Neural cell (in vitro differentiated cells): ENCODE results near the gene DNAJA3. TPM values are rescaled to one million over a fixed set of nuclear protein-coding genes. Genes with fewer than 3 reads are reported as not detected.

Experiments
- H2AFZ ChIP-seq: fragments of 200-600, 300-800 bp; sonication (generic), shearing (Covaris generic); 2 replicates; pipeline ENCODE4 v1.6.0; 2014; ENCODE audit warnings: low read depth, mild to moderate bottlenecking, antibody characterized with exemption, low read length, moderate library complexity
- H3F3A ChIP-seq: fragments of 200-600 bp; shearing (Covaris generic); 2 replicates; pipeline ENCODE4 v1.6.1; 2016; ENCODE audit warnings: mild to moderate bottlenecking, moderate library complexity, mixed read lengths, antibody characterized with exemption, low read length; ENCODE audit not compliant: insufficient read depth, poor library complexity, severe bottlenecking
- H3K27ac ChIP-seq: fragments of 200-600, 300-800 bp; sonication (generic), shearing (Covaris generic); 2 replicates; pipeline ENCODE4 v1.5.1; 2014; ENCODE audit warnings: mild to moderate bottlenecking, low read length, moderate library complexity
- H3K27me3 ChIP-seq: fragments of 300-800, 200-600 bp; sonication (generic), shearing (Covaris generic); 2 replicates; pipeline ENCODE4 v1.6.0; 2014; ENCODE audit warnings: mild to moderate bottlenecking, low read depth, low read length, moderate library complexity; ENCODE audit not compliant: insufficient read depth
- H3K36me3 ChIP-seq: fragments of 300-800, 200-600 bp; sonication (generic), shearing (Covaris generic); 2 replicates; pipeline ENCODE4 v1.5.1; 2014; ENCODE audit warnings: mild to moderate bottlenecking, antibody characterized with exemption, low read length, moderate library complexity; ENCODE audit not compliant: insufficient read depth
- H3K4me2 ChIP-seq: fragments of 300-800, 200-600 bp; sonication (generic), shearing (Covaris generic); 2 replicates; pipeline ENCODE4 v1.6.0; 2014; ENCODE audit warnings: mild to moderate bottlenecking, low read length
- H3K4me3 ChIP-seq: fragments of 300-800, 200-600 bp; sonication (generic), shearing (Covaris generic); 2 replicates; pipeline ENCODE4 v1.5.1; 2014; ENCODE audit warnings: mild to moderate bottlenecking, low read length, moderate library complexity
- H3K79me2 ChIP-seq: fragments of 200-600 bp; shearing (Covaris generic); replicated peaks from 2 replicates; pipeline ENCODE4 v1.6.0; 2014; ENCODE audit warnings: mild to moderate bottlenecking, low read length, moderate library complexity; ENCODE audit not compliant: insufficient read depth
- H3K9ac ChIP-seq: fragments of 300-800, 200-600 bp; sonication (generic), shearing (Covaris generic); 2 replicates; pipeline ENCODE4 v1.6.1; 2016; ENCODE audit warnings: mild to moderate bottlenecking, low read length, mixed read lengths
- H3K9me2 ChIP-seq: fragments of 200-600 bp; shearing (Covaris generic); 2 replicates; pipeline ENCODE4 v1.6.1; 2016; ENCODE audit warnings: mild to moderate bottlenecking, low read length, mixed read lengths; ENCODE audit not compliant: insufficient read depth
- H3K9me3 ChIP-seq: fragments of 200-600, 300-800 bp; sonication (generic), shearing (Covaris generic); 2 replicates; pipeline ENCODE4 v1.6.1; 2016; ENCODE audit warnings: mild to moderate bottlenecking, mixed run types, low read length, moderate library complexity, mixed read lengths
- H4K20me1 ChIP-seq: fragments of 200-600 bp; shearing (Covaris generic); 2 replicates; pipeline ENCODE4 v1.6.1; 2016; ENCODE audit warnings: mild to moderate bottlenecking, mixed run types; ENCODE audit not compliant: insufficient read depth
- CTCF ChIP-seq: fragments of 450-650 bp; IDR thresholded peaks from 2 replicates; pipeline ENCODE4 v1.5.1; 2014; ENCODE audit warnings: antibody characterized with exemption, mild to moderate bottlenecking, moderate library complexity; ENCODE audit not compliant: poor library complexity, severe bottlenecking
- EP300 ChIP-seq: fragments of 450-650 bp; conservative IDR thresholded peaks from 2 replicates; pipeline ENCODE4 v1.6.1; 2014; ENCODE audit warnings: antibody characterized with exemption, mild to moderate bottlenecking, moderate library complexity; ENCODE audit not compliant: poor library complexity, severe bottlenecking
- EZH2 ChIP-seq: fragments of 200-600, 300-800 bp; shearing (Covaris generic), sonication (generic); IDR thresholded peaks from 2 replicates; pipeline ENCODE4 v1.6.1; 2014; ENCODE audit warnings: antibody characterized with exemption, low read length, borderline replicate concordance, mild to moderate bottlenecking; ENCODE audit not compliant: insufficient read depth, poor library complexity, severe bottlenecking
- MXI1 ChIP-seq: fragments of 450-650 bp; conservative IDR thresholded peaks from 2 replicates; pipeline ENCODE4 v1.6.1; 2014; ENCODE audit warnings: antibody characterized with exemption, mild to moderate bottlenecking; ENCODE audit not compliant: poor library complexity, severe bottlenecking
- POLR2AphosphoS5 ChIP-seq: IDR thresholded peaks from 2 replicates; pipeline ENCODE4 v1.6.1; 2012
- RAD21 ChIP-seq: fragments of 450-650 bp; conservative IDR thresholded peaks from 2 replicates; pipeline ENCODE4 v1.6.1; 2014; ENCODE audit warnings: antibody characterized with exemption, mild to moderate bottlenecking, moderate library complexity
- SMC3 ChIP-seq: fragments of 450-650 bp; conservative IDR thresholded peaks from 2 replicates; pipeline ENCODE4 v1.6.1; 2014; ENCODE audit warnings: antibody characterized with exemption, mild to moderate bottlenecking, moderate library complexity; ENCODE audit not compliant: poor library complexity
- TAF1 ChIP-seq: IDR thresholded peaks from 2 replicates; pipeline ENCODE4 v1.6.1; 2012; ENCODE audit warnings: low read depth
- polyA plus RNA-seq: library from polyadenylated mRNA; depleted of rRNA; stranded (reverse); fragments of >200 nt; gene quantifications from 2 replicates; pipeline ENCODE4 v1.2.3, GENCODE V29; 2014
- TF ChIP-seq, protein P1 (sequence below): IDR thresholded peaks from 2 replicates; pipeline ENCODE4 v1.6.1; 2012; ENCODE audit warnings: borderline replicate concordance

DNAJA3 gene
- polyA plus RNA-seq, 1 donor from 2014 or later, result 44.8 TPM

DNA sequence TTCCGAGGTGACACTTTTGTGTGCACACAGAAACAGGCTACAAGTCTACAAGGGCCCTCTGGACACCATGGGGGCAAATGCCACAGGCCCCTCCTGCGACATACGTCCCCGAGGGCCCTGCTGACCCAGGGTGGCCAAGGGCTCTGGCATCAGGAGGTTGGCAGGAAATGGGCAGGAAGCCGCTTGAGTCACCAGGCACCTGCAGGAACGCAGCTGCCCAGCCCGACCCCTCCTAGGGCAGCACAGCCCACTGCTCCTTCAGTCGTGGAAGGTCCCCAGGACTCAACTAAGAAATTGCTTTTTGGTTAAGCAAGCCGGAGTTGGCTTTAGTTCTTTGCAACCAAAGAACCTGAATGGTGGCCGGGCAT lies 17.4 kb upstream of the DNAJA3 start:
- Histone ChIP-seq H3K9me2 (no peaks in the 10 kb centered on the region), H3F3A (no peaks in the 10 kb centered on the region), H3K4me3 (no peak overlapping the region), H3K4me2 (no peak overlapping the region), H3K79me2 (no peaks in the 10 kb centered on the region), H3K27me3 (no peaks in the 10 kb centered on the region), H3K9ac (no peak overlapping the region), H4K20me1 (no peaks in the 10 kb centered on the region), H3K9me3 (no peaks in the 10 kb centered on the region), H3K27ac (no peak overlapping the region), H3K36me3 (no peaks in the 10 kb centered on the region), H2AFZ (no peak overlapping the region)
- TF ChIP-seq RAD21 (no peak), MXI1 (no peak), CTCF (no peak), POLR2AphosphoS5 (no peak), SMC3 (no peak), EZH2 (no peak), TAF1 (no peak), EP300 (no peak)
- TF ChIP-seq, protein P1, sequence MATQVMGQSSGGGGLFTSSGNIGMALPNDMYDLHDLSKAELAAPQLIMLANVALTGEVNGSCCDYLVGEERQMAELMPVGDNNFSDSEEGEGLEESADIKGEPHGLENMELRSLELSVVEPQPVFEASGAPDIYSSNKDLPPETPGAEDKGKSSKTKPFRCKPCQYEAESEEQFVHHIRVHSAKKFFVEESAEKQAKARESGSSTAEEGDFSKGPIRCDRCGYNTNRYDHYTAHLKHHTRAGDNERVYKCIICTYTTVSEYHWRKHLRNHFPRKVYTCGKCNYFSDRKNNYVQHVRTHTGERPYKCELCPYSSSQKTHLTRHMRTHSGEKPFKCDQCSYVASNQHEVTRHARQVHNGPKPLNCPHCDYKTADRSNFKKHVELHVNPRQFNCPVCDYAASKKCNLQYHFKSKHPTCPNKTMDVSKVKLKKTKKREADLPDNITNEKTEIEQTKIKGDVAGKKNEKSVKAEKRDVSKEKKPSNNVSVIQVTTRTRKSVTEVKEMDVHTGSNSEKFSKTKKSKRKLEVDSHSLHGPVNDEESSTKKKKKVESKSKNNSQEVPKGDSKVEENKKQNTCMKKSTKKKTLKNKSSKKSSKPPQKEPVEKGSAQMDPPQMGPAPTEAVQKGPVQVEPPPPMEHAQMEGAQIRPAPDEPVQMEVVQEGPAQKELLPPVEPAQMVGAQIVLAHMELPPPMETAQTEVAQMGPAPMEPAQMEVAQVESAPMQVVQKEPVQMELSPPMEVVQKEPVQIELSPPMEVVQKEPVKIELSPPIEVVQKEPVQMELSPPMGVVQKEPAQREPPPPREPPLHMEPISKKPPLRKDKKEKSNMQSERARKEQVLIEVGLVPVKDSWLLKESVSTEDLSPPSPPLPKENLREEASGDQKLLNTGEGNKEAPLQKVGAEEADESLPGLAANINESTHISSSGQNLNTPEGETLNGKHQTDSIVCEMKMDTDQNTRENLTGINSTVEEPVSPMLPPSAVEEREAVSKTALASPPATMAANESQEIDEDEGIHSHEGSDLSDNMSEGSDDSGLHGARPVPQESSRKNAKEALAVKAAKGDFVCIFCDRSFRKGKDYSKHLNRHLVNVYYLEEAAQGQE, result no peak

DNA sequence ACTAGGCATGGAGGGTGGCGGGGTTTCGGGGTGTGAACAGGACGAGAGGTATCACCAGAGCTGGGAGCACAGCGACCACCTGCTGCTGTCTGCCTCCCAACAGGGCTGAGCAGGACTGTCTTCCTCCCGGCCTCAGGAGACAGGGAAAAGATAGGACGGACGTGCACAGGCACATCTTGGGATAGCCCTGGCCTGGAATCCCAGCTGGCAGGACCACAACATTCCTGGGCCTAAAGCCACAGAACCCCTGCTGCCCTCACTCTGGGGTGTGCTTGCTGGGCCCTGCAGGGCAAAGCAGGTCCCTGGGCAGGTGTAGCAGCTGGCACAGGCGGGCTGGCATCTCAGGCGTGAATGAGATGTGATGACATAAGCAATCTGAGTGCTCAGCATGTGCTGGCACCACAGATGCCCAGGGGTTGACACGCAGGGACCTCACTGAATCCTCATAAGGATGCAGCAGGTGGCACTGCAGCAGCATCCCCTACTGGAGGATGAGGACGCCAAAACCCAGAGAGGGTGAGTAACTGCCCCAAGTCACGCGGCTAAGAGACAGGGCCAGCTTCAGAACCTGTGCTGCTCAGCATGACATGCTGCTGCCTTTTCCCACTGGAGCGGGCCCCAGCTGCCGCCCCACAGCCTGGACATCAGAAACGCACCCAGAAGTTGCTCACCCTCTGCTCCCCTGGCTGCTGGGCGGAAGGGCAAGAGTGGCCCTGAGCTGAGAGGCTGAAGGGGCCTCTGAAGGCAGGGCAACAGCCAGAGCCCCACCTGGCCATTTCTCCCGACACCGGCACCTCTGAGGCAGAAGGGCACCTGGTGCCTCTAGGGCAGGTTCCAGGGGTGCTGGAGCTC lies 16.4 kb upstream of the DNAJA3 start:
- H3K4me2 ChIP-seq, result no peak overlapping the region

More for the DNA sequence above, 16.4 kb upstream of the DNAJA3 start:
- no peak overlapping the region for H3K4me3 ChIP-seq
- no peak overlapping the region for H2AFZ ChIP-seq
- no peak overlapping the region for H3K9ac ChIP-seq
- H3K9me2 ChIP-seq, result no peaks in the 10 kb centered on the region
- no peaks in the 10 kb centered on the region for H3F3A ChIP-seq
- H3K36me3 ChIP-seq, result no peaks in the 10 kb centered on the region
- H3K9me3 ChIP-seq, result no peaks in the 10 kb centered on the region
- peaks cover under 1% of the 10 kb centered on the region for H3K79me2 ChIP-seq
- no peak overlapping the region for H3K27ac ChIP-seq
- H4K20me1 ChIP-seq, result no peaks in the 10 kb centered on the region
- no peaks in the 10 kb centered on the region for H3K27me3 ChIP-seq
- TF ChIP-seq EZH2 (no peak), EP300 (no peak)
